SK-N-MC (cell line): ENCODE results near the gene GGACT.

Experiments
- EZH2 ChIP-seq: fragments of 200-600 bp; sonication (generic); IDR thresholded peaks from one replicate; pipeline ENCODE4 v1.6.1; 2017; ENCODE audit warnings: antibody characterized with exemption
- FOXP2 ChIP-seq: optimal IDR thresholded peaks from 2 replicates; pipeline ENCODE3; 2011; ENCODE audit warnings: mild to moderate bottlenecking, moderate library complexity; ENCODE audit not compliant: insufficient read depth; ENCODE audit errors: extremely low read length, control extremely low read depth
- POLR2AphosphoS5 ChIP-seq: IDR thresholded peaks from 2 replicates; pipeline ENCODE4 v1.6.1; 2012; ENCODE audit warnings: mild to moderate bottlenecking, low read depth, low read length, borderline replicate concordance

GRCh38 chr13:100608906-100609305 lies 20.3 kb upstream of the GGACT start:
- TF ChIP-seq EZH2, result no peak
- no peak for TF ChIP-seq POLR2AphosphoS5
- TF ChIP-seq FOXP2, result no peak
